ENCODE data around the gene RBM20.

RBM20 gene

GRCh38 chr10:110867807-110868465 is 223.8 kb downstream of the RBM20 start:
- peak overlapping the region in 1 of 3 experiments; percentile 24 for H3K4me3 Mint-ChIP-seq
- H3K9me3 Mint-ChIP-seq = no peaks in the 10 kb centered on the region
- H3K27ac Mint-ChIP-seq = peak overlapping the region; percentile 87 to 97 (median 94)
- peaks cover 71% of the 10 kb centered on the region for H3K4me1 Mint-ChIP-seq
- no peaks in the 10 kb centered on the region for H3K36me3 Mint-ChIP-seq (ENCODE audit: low read depth)
- H3K27me3 Mint-ChIP-seq (ENCODE audit: low read depth) = no peaks in the 10 kb centered on the region
- TF ChIP-seq CTCF (IDR thresholded peaks at IDR 0.05; ENCODE audit: unreplicated experiment in 3 of 3) = no peak

GRCh38 chr10:110868981-110869380 is 224.8 kb downstream of the RBM20 start:
- peak overlapping the region; percentile 57 to 95 (median 58) for H3K4me3 Mint-ChIP-seq

GRCh38 chr10:110870823-110871297 is 226.7 kb downstream of the RBM20 start:
- H3K27ac Mint-ChIP-seq = peak overlapping the region; percentile 97 to 99 (median 97)
- no peaks in the 10 kb centered on the region for H3K9me3 Mint-ChIP-seq
- H3K27me3 Mint-ChIP-seq (ENCODE audit: low read depth) = no peaks in the 10 kb centered on the region
- no peak for TF ChIP-seq CTCF (IDR thresholded peaks at IDR 0.05; ENCODE audit: unreplicated experiment in 3 of 3)
- H3K4me1 Mint-ChIP-seq = peaks cover 55% of the 10 kb centered on the region
- H3K36me3 Mint-ChIP-seq (ENCODE audit: low read depth) = no peaks in the 10 kb centered on the region
- H3K4me3 Mint-ChIP-seq = peak overlapping the region; percentile 92 to 95 (median 92)

More at GRCh38 chr10:110868981-110869380, 224.8 kb downstream of the RBM20 start:
- no peaks in the 10 kb centered on the region for H3K27me3 Mint-ChIP-seq (ENCODE audit: low read depth)
- no peak for TF ChIP-seq CTCF (IDR thresholded peaks at IDR 0.05; ENCODE audit: unreplicated experiment in 3 of 3)
- H3K9me3 Mint-ChIP-seq = no peaks in the 10 kb centered on the region
- H3K36me3 Mint-ChIP-seq (ENCODE audit: low read depth) = no peaks in the 10 kb centered on the region
- H3K27ac Mint-ChIP-seq = peak overlapping the region; percentile 97 to 99 (median 97)
- peaks cover 66% of the 10 kb centered on the region for H3K4me1 Mint-ChIP-seq

- no peaks in the 10 kb centered on the region for H3K9me3 Mint-ChIP-seq
- H3K27ac Mint-ChIP-seq = peak within 1 kb of the TSS; percentile 97 to 99 (median 98)
- H3K4me3 Mint-ChIP-seq = peak within 1 kb of the TSS; percentile 92 to 96 (median 95)
- no peaks in the 10 kb centered on the region for H3K27me3 Mint-ChIP-seq (ENCODE audit: low read depth)
- no peaks in the 10 kb centered on the region for H3K36me3 Mint-ChIP-seq (ENCODE audit: low read depth)
- TF ChIP-seq CTCF (IDR thresholded peaks at IDR 0.05; ENCODE audit: unreplicated experiment in 3 of 3) = no peak
- H3K4me1 Mint-ChIP-seq = peaks cover 49% of the 10 kb centered on the region
These were observed 227.4 kb downstream of the RBM20 start, which contains the start of gene PDCD4 for GRCh38 chr10:110871298-110872084. Gene PDCD4 (plus strand): TSS chr10:110871928. CDS start chr10:110876028, 4,100 bp downstream.

GRCh38 chr10:110872145-110872983 is 228.2 kb downstream of the RBM20 start:
- Mint-ChIP-seq H3K27ac (peak overlapping the region; percentile 97 to 99 (median 98)), H3K4me3 (peak overlapping the region; percentile 92 to 96 (median 95)), H3K4me1 (peaks cover 46% of the 10 kb centered on the region), H3K27me3 (ENCODE audit: low read depth) (no peaks in the 10 kb centered on the region), H3K36me3 (ENCODE audit: low read depth) (peaks cover 5% of the 10 kb centered on the region), H3K9me3 (no peaks in the 10 kb centered on the region)
- TF ChIP-seq CTCF (IDR thresholded peaks at IDR 0.05; ENCODE audit: unreplicated experiment in 3 of 3) = peak; percentile 28 to 47 (median 32)
